RPMI8226 (cell line): ENCODE measurements around the gene ZNF230.

Experiments used
- DNase-seq: peaks from one replicate; pipeline ENCODE4 v3.0.0-alpha.2; 2015

ZNF230 gene

DNA sequence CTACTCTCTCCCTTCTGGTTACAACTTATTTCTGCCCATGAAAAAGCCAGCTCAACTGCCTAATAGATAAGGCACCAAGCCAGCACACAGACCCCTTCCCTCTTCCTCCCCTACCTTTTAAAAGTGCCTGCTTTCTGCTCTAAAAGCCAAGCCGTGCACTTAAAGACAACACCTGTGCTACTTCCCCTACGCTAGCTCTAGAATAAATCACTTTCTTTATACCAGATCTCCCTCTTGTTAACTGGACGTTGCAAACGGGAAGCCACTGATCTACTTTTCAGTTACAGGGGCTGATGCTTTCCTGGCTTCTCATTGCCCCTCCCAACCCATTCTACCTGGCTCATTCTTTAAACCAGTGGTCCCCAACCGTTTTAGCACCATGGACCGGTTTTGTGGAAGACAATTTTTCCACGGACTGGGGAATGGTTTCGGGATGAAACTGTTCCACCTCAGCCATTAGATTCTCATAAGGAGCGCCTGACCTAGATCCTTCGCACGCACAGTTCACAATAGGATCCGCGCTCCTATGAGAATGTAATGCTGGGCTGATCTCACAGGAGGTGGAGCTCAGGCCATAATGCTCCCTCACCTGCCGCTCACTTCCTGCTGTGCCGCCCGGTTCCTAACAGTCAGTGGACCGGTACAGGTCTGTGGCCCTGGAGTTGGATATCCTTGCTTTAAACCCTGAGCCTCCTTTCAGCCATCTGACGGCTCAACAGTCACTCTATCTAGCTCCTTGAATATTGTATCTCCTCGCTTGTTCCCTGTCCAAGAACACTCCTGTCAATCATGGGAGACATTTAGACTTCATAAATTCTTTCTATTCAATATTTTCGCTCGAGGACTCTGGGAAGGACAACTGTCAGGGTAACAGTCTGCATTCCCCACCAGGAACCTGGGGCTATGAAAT lies 48.2 kb downstream of the ZNF230 start:
- DNase-seq: no peak

DNA sequence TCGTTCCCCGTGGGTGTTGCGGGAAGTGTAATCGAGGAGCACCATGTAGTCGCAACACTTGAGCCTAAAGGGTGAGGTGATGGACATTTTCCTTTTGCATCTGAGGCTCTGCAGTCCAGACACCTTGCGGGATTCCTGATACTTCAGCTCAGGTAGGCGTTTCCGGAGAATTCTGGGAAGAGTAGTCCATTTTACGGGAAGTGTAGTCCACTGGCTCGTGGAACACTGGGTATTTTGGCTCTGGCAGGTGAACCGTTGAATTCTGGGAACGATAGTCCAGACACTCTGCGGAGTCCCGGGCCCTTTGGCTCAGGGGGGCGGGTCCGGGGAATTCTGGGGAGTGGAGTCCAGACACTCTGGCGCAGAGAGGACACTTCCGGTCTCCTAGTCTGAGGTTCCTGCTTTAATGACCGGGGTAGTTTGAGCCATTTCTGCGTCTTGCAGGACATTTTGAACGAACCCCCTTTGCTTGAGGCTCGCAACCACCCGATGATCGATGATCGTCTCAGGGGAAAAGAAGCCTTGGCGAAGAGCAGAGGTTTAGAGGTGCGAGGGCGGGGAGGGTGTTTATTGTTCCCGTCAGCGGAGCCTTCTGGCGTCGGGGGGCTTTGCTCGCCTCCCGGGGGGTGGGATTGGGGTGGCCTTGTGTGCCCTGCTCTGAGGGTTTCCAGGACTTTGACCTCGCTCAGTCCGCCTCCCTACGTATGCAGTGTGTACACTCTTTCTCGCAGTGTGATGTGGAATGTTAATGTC lies 49.1 kb downstream of the ZNF230 start, which contains the start of gene ZNF223:
Gene ZNF223 (plus strand): TSS at position 387 of the 753 bp plus-strand sequence. CDS start 3,141 bp downstream, outside the sequence.
- DNase-seq: peak; percentile 72

DNA sequence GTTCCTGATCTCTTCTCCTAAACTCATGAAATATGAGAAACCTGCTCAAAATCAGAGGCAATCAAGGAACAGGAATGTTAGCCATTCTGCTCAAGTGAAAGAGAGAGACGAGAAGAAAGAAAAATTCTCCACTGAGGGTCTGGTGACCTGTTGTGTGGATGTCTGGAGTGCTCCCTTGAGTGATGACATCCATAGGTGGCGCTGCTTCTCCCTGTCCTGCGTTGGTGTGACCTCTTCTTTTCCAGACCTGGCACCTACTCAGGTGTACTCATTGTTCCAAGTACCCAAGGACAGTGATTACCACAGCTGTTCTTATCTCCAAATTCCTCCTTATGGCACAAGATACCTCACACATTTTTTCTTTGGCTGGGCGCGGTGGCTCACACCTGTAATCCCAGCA lies 53.1 kb downstream of the ZNF230 start:
- DNase-seq: no peak

DNA sequence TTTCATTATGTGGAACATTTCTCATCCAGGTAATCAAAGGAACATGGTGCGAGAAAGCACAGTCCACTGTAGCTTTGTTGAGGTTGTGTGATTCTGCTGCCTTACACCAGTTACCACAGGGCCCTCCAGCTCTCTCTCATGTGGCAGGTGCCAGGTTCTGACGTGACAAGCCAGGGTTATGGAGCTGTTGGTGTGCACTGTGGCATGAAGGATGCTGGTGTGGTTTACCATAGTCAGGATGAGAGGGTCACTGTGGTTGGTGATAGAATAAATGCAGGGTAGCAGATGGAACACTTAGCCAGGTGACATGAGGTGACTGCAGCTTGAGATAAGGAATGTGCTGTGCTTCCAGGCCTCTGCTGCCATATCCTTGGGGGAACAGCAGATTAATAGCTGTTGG lies 56.5 kb downstream of the ZNF230 start:
- DNase-seq: no peak

DNA sequence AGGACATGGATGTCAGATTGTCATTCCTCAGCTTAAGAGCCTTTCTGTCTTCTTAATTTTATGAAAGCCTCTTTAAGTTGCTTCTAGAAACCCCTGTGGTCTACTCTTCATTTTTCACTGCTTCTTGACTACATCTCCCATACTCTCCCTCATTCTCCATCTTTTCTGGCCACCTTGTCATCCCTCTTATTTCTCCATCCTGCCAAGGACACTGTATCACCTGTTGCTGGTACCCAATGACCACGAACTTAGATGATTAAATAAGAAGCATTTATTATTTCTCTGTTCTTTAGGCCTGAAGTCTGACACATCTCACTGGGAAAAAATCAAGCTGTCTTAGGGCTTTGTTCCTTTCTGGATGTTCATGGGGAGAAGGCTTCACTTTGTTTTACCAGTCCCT lies 58.3 kb downstream of the ZNF230 start:
- no peak for DNase-seq
